Activated CD4-positive, alpha-beta memory T cell treated with anti-CD3 and anti-CD28 coated beads for 36 hours (primary cell): ENCODE results near the gene CLEC2D. TPM values are rescaled to one million over a fixed set of nuclear protein-coding genes. Genes with fewer than 3 reads are reported as not detected.

ENCODE experiments used
- CTCF ChIA-PET: fragments of 350-600 bp; sonication (Branson Sonifier 250); formaldehyde crosslinking; loops from one replicate; lab custom pipeline; 2021; ENCODE audit warnings: antibody characterized with exemption, inconsistent platforms; lab: Charles Lee
- POLR2A ChIA-PET: fragments of 350-600 bp; sonication (Branson Sonifier 250); formaldehyde crosslinking; loops from one replicate; lab custom pipeline; 2021; ENCODE audit warnings: antibody characterized with exemption; lab: Charles Lee
- DNase-seq: peaks from one replicate; pipeline ENCODE4 v3.0.0-alpha.2; 2020
- H3K27ac Mint-ChIP-seq: one replicate; pipeline ENCODE4 v1.8.0; 2021; ENCODE audit warnings: mixed read lengths
- H3K27me3 Mint-ChIP-seq: one replicate; pipeline ENCODE4 v1.8.0; 2021; ENCODE audit warnings: mixed read lengths
- H3K36me3 Mint-ChIP-seq: one replicate; pipeline ENCODE4 v1.8.0; 2021; ENCODE audit warnings: mixed read lengths
- H3K4me1 Mint-ChIP-seq: one replicate; pipeline ENCODE4 v1.8.0; 2021; ENCODE audit warnings: low read depth, mixed read lengths
- H3K4me3 Mint-ChIP-seq: one replicate; pipeline ENCODE4 v1.8.0; 2021; ENCODE audit warnings: mild to moderate bottlenecking, mixed read lengths
- H3K9me3 Mint-ChIP-seq: one replicate; pipeline ENCODE4 v1.8.0; 2021; ENCODE audit warnings: mixed read lengths
- intact Hi-C: fragments of 100-400 bp; cut with micrococcal nuclease; formaldehyde crosslinking; loops from one replicate; pipeline ENCODE4 v1.15.1; 2023
- total RNA-seq, 2 experiments: library from RNA; stranded (reverse); gene quantifications; one replicate each; pipeline ENCODE4 v1.2.3, GENCODE V29; 2021

CLEC2D gene
- total RNA-seq, result 100 to 1,000 TPM; 191 to 199 TPM

- intact Hi-C loops, result loop anchor here (1.0 to 2.0 kb wide), 4 partner anchors 19 to 197 kb away; partner anchors contain the start of gene CD69
- POLR2A ChIA-PET, result interaction anchor here (0.6 to 13.8 kb wide), 19 partner anchors 9 to 313 kb away, joined by 3 to 471 read pairs (median 7); partner anchors contain the start of gene CD69
- Mint-ChIP-seq H3K36me3 (peaks cover 68% of the 10 kb centered on the region), H3K27me3 (no peaks in the 10 kb centered on the region), H3K27ac (peak within 1 kb of the TSS; percentile 98), H3K4me3 (peak within 1 kb of the TSS; percentile 93), H3K4me1 (peaks cover 46% of the 10 kb centered on the region), H3K9me3 (no peaks in the 10 kb centered on the region)
- CTCF ChIA-PET, result interaction anchor here (0.6 to 2.6 kb wide), 10 partner anchors 14 to 673 kb away, joined by 3 to 13 read pairs (median 5); partner anchors contain the start of gene CD69
- peak; percentile 73 for DNase-seq
Measured at GRCh38 chr12:9669534-9669933, at the start of gene CLEC2D. CLEC2D (plus strand) TSS chr12:9669713; CDS start chr12:9669735, 22 bp downstream.

GRCh38 chr12:9625019-9625418, 44.5 kb upstream of the CLEC2D start:
- ChIA-PET CTCF (interaction anchor here (1.1 to 1.3 kb wide), 2 partner anchors 8 to 83 kb away, joined by 3 to 6 read pairs; no protein-coding TSS in a partner anchor), POLR2A (no interaction called here)
- intact Hi-C loops, result no loop called here
- H3K27me3 Mint-ChIP-seq, result no peaks in the 10 kb centered on the region
- peaks cover 27% of the 10 kb centered on the region for H3K4me1 Mint-ChIP-seq
- H3K4me3 Mint-ChIP-seq, result no peak overlapping the region
- DNase-seq, result no peak
- H3K36me3 Mint-ChIP-seq, result peaks cover 16% of the 10 kb centered on the region
- H3K27ac Mint-ChIP-seq, result no peak overlapping the region
- H3K9me3 Mint-ChIP-seq, result peaks cover 22% of the 10 kb centered on the region

DNA sequence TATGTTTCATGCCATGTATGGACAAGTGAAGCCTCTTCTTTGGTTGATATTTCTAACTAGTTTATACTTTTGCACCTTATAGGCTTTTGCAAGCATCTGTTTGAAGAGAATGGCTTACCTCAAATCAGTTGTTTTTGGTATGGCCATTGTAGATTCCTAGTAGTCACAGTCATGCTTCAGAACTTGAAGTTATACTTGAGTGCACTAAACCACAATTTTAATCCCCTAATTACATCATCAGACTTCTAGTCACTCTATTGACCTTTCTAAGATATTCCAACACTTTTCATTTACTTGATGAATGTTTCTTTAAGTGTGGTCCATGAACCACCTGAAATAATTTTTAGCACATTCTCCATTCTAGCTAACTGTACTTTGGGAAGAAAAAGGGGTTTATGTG, 43.2 kb upstream of the CLEC2D start:
- H3K27ac Mint-ChIP-seq, result no peak overlapping the region
- H3K36me3 Mint-ChIP-seq, result peaks cover 16% of the 10 kb centered on the region
- H3K4me3 Mint-ChIP-seq, result no peak overlapping the region
- POLR2A ChIA-PET, result no interaction called here
- H3K27me3 Mint-ChIP-seq, result no peaks in the 10 kb centered on the region
- intact Hi-C loops, result no loop called here
- peaks cover 22% of the 10 kb centered on the region for H3K9me3 Mint-ChIP-seq
- CTCF ChIA-PET, result interaction anchor here (1.1 kb wide), 1 partner anchor 117 kb away, joined by 3 read pairs; no protein-coding TSS in a partner anchor
- peaks cover 22% of the 10 kb centered on the region for H3K4me1 Mint-ChIP-seq
- no peak for DNase-seq

DNA sequence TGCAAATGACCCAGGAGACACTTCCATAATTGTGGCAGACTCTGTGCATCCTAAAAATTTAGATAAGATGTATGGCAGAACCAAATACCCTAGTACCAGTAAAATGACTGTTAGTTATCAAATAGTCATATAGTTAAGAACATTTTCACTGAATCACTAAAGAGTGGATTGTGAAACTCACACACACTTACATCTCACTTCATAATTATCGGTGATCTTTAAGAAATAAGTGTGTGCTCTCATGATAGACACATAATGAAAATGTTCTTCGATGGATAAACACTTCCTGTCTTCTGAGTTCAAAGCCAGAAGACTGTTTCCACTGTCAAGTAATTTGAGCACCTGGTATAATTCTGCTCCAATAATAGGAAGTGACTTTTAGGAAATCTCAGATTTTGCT, 42.7 kb upstream of the CLEC2D start:
- no peaks in the 10 kb centered on the region for H3K27me3 Mint-ChIP-seq
- H3K9me3 Mint-ChIP-seq, result peaks cover 21% of the 10 kb centered on the region
- CTCF ChIA-PET, result interaction anchor here (1.1 kb wide), 1 partner anchor 116 kb away, joined by 3 read pairs; no protein-coding TSS in a partner anchor
- peaks cover 16% of the 10 kb centered on the region for H3K36me3 Mint-ChIP-seq
- intact Hi-C loops, result no loop called here
- no peak overlapping the region for H3K4me3 Mint-ChIP-seq
- DNase-seq, result no peak
- POLR2A ChIA-PET, result no interaction called here
- H3K4me1 Mint-ChIP-seq, result peaks cover 22% of the 10 kb centered on the region
- no peak overlapping the region for H3K27ac Mint-ChIP-seq

- H3K4me3 Mint-ChIP-seq, result no peak overlapping the region
- no peak overlapping the region for H3K27ac Mint-ChIP-seq
- POLR2A ChIA-PET, result interaction anchor here (1.4 kb wide), 1 partner anchor 75 kb away, joined by 3 read pairs; no protein-coding TSS in a partner anchor
- H3K36me3 Mint-ChIP-seq, result peaks cover 4% of the 10 kb centered on the region
- H3K9me3 Mint-ChIP-seq, result peaks cover 3% of the 10 kb centered on the region
- CTCF ChIA-PET, result interaction anchor here (0.8 to 6.0 kb wide), 18 partner anchors 8 to 302 kb away, joined by 3 to 86 read pairs (median 4); no protein-coding TSS in a partner anchor
- no peaks in the 10 kb centered on the region for H3K27me3 Mint-ChIP-seq
- H3K4me1 Mint-ChIP-seq, result peaks cover 51% of the 10 kb centered on the region
- intact Hi-C loops, result loop anchor here (10.0 kb wide), 1 partner anchor 512 kb away; no protein-coding TSS in a partner anchor
- no peak for DNase-seq
Measured at GRCh38 chr12:9632766-9633165, 36.7 kb upstream of the CLEC2D start.

DNA sequence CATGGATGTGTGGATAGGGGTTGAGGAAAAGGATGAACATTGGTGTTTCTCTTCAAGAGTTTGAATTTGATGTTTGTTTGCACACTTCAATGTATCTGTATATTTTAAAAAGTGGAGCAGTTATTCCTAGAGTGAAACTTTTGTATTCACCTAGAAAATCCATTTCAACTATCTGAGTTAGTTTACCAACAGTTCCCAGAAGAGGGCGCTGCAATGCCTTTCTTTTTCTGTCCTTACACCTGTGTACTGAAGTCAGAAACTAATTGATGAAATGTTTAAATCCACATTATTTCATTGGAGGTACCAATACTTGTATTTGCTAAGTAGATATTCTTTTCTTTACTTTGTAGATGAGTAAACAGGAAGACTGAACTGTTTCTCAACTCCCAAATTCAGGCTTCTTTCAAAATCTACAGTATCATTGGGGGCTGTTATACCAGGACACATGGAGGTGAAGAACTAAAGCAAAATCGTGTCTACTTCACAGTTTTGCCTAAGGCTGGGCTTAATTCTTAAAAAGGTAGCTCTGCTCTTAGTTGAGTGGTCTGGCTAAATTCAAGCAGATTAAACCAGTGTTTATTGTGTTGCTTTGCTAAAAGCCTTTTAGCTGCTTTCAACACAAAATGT, 35.2 kb upstream of the CLEC2D start:
- peaks cover 3% of the 10 kb centered on the region for H3K9me3 Mint-ChIP-seq
- CTCF ChIA-PET, result interaction anchor here (0.6 to 6.0 kb wide), 39 partner anchors 8 to 303 kb away, joined by 3 to 86 read pairs (median 4); partner anchors contain the start of gene CLEC2D
- POLR2A ChIA-PET, result interaction anchor here (1.4 kb wide), 2 partner anchors 74 to 116 kb away, joined by 3 read pairs; no protein-coding TSS in a partner anchor
- H3K27me3 Mint-ChIP-seq, result no peaks in the 10 kb centered on the region
- peaks cover 7% of the 10 kb centered on the region for H3K36me3 Mint-ChIP-seq
- peak overlapping the region; percentile 66 for H3K27ac Mint-ChIP-seq
- H3K4me1 Mint-ChIP-seq, result peaks cover 60% of the 10 kb centered on the region
- peak; percentile 81 for DNase-seq
- no peak overlapping the region for H3K4me3 Mint-ChIP-seq
- intact Hi-C loops, result loop anchor here (1.0 to 10.0 kb wide), 5 partner anchors 11 to 511 kb away; no protein-coding TSS in a partner anchor

GRCh38 chr12:9634969-9635754, 34.4 kb upstream of the CLEC2D start:
- no peak overlapping the region for H3K27ac Mint-ChIP-seq
- POLR2A ChIA-PET, result interaction anchor here (1.4 kb wide), 1 partner anchor 115 kb away, joined by 3 read pairs; no protein-coding TSS in a partner anchor
- DNase-seq, result no peak

DNA sequence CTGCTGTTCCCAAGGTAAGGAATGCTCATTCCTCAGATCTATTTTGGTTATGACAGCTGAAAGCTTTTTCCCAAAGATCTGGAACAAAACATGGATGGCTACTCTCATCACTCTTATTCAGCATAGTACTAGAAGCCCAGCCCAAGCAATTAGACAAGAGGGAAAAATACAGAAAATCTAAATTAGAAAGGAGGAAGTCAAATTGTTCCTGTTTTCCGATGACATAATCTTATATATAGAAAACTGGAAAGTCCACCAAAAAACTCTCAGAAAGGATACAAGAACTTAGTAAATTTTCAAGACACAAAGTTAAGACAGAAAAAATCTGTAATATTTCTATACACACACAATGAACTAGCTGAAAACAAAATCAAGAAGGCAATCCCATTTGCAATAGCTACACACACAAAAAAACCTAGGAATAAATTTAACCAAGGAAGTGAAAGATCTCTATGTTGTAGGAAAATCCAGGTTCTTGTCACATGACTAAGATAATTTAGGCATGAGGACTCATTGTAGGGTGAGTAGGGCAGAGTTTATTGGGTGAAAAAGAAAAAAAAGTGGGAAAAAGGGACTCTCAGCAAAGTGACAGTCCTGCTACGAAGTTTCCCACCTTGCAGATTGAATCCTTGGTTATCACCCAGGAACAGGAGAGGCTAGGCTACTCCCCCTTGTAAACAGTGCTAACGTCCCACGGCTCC, 33.2 kb upstream of the CLEC2D start:
- Mint-ChIP-seq H3K4me1 (peaks cover 60% of the 10 kb centered on the region), H3K4me3 (no peak overlapping the region), H3K27me3 (no peaks in the 10 kb centered on the region), H3K9me3 (peaks cover 12% of the 10 kb centered on the region), H3K36me3 (peaks cover 14% of the 10 kb centered on the region), H3K27ac (peak overlapping the region; percentile 4)
- ChIA-PET POLR2A (no interaction called here), CTCF (interaction anchor here (1.1 to 6.0 kb wide), 4 partner anchors 51 to 107 kb away, joined by 3 to 86 read pairs (median 6); no protein-coding TSS in a partner anchor)
- no peak for DNase-seq
- intact Hi-C loops, result loop anchor here (10.0 kb wide), 1 partner anchor 509 kb away; no protein-coding TSS in a partner anchor

More at GRCh38 chr12:9634969-9635754, 34.4 kb upstream of the CLEC2D start:
- no peaks in the 10 kb centered on the region for H3K27me3 Mint-ChIP-seq
- CTCF ChIA-PET, result interaction anchor here (0.6 to 6.0 kb wide), 31 partner anchors 9 to 263 kb away, joined by 3 to 86 read pairs (median 4); partner anchors contain the start of gene CLEC2D
- peaks cover 60% of the 10 kb centered on the region for H3K4me1 Mint-ChIP-seq
- intact Hi-C loops, result loop anchor here (1.0 to 10.0 kb wide), 5 partner anchors 10 to 510 kb away; no protein-coding TSS in a partner anchor
- H3K9me3 Mint-ChIP-seq, result peaks cover 6% of the 10 kb centered on the region
- peaks cover 9% of the 10 kb centered on the region for H3K36me3 Mint-ChIP-seq
- H3K4me3 Mint-ChIP-seq, result no peak overlapping the region

DNA sequence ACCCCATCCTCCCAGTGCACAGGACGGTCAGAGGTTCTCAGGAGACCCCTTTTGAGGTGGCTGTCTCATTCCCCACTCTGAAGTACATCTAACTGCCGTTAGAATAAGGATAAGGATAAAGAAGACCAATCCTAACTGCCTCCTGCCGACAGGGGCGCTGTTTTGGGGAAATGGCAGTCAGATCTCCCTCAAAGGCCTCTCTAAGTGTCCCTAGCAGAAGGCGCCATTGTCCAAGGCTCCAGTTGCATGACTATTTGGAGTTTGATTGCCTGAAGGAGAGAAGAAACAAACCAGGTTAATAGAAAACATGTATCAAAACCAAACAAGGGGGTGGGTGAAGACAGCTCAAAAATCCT, 32.7 kb upstream of the CLEC2D start:
- H3K36me3 Mint-ChIP-seq, result peaks cover 14% of the 10 kb centered on the region

DNA sequence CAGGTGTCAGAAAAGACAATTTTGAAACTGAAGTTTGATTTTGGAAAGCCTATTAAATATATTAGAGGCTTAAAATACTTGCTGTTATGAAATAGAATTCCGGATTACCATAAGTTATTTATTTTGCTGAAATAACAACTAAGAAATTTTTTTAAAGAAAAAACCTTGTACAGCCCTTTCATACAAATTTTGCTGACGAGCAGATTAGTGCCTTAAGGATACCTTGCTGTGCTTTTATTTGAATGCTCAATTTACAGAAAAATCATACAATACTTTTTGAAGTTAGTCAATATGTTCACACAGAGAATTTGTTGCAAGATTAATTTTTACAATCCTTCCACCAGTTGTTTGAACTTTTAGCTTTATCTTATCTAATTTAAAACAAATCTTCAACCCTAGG, 29.5 kb upstream of the CLEC2D start:
- no peak for DNase-seq
- no peak overlapping the region for H3K4me3 Mint-ChIP-seq
- H3K27ac Mint-ChIP-seq, result no peak overlapping the region
- H3K9me3 Mint-ChIP-seq, result peaks cover 22% of the 10 kb centered on the region
- H3K4me1 Mint-ChIP-seq, result peaks cover 63% of the 10 kb centered on the region
- CTCF ChIA-PET, result interaction anchor here (0.7 to 1.6 kb wide), 2 partner anchors 48 to 68 kb away, joined by 3 to 7 read pairs; no protein-coding TSS in a partner anchor
- POLR2A ChIA-PET, result no interaction called here
- intact Hi-C loops, result no loop called here
- no peaks in the 10 kb centered on the region for H3K27me3 Mint-ChIP-seq
- H3K36me3 Mint-ChIP-seq, result peaks cover 26% of the 10 kb centered on the region

More for the DNA sequence above, 32.7 kb upstream of the CLEC2D start:
- intact Hi-C loops, result loop anchor here (10.0 kb wide), 1 partner anchor 508 kb away; no protein-coding TSS in a partner anchor
- Mint-ChIP-seq H3K4me3 (no peak overlapping the region), H3K27me3 (no peaks in the 10 kb centered on the region), H3K9me3 (peaks cover 12% of the 10 kb centered on the region), H3K27ac (no peak overlapping the region), H3K4me1 (peaks cover 60% of the 10 kb centered on the region)
- DNase-seq, result no peak
- ChIA-PET POLR2A (no interaction called here), CTCF (interaction anchor here (1.2 to 6.0 kb wide), 2 partner anchors 51 to 71 kb away, joined by 3 to 86 read pairs; no protein-coding TSS in a partner anchor)
